HUDEP-2 (cell line): ENCODE data around the gene POLR2E.
A peak's percentile ranks its signal among the peaks of the same experiment; 100 is the strongest.

ENCODE experiments used
- DNase-seq, 76 experiments: peaks; one replicate each; lab custom pipeline; 2025; ENCODE audit not compliant: unreplicated experiment in 76 of 76; lab: John Stamatoyannopoulos, UW

POLR2E gene

DNA sequence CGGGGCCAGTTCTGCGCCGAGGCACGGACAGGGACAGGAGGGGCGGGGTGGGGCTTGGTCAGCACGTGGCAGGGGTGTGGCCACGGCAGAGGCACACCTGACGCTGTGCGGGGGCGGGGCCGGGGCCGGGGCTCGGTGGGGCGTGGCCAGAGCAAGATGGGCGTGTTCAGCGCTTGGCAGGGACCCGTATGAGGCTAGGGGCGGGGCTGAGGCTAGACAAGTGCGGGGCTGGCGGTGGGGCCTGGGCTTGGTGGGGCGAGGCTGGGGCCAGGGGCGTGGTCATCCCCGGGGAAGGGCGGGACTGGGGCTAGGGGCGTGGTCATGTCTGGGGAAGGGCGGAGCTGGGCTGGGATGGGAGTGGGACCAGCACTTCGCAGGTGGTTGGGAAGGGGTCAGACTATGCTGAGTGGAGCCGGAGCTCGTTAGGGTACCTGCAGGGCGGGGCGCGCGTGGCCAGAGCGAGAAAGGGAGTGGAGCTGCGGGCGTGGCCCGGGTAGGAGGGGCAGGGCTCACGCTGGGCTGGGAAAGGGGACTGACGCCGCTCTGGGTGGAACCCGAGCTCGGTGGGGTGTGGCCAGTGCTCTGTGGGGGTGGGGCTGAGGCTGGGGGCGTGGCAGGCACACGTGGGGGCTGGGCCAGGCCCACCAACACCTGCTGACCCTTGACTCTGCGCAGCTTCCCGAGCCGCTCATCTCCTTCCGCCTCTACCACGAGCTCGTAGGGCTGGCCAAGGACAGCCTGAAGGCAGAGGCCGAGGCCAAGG, 12.8 kb downstream of the POLR2E start:
- peak in 72 of 76 experiments; percentile 56 to 99 (median 94) for DNase-seq

- no peak for DNase-seq
Measured at GRCh38 chr19:1081301-1082164, 13.6 kb downstream of the POLR2E start.

DNA sequence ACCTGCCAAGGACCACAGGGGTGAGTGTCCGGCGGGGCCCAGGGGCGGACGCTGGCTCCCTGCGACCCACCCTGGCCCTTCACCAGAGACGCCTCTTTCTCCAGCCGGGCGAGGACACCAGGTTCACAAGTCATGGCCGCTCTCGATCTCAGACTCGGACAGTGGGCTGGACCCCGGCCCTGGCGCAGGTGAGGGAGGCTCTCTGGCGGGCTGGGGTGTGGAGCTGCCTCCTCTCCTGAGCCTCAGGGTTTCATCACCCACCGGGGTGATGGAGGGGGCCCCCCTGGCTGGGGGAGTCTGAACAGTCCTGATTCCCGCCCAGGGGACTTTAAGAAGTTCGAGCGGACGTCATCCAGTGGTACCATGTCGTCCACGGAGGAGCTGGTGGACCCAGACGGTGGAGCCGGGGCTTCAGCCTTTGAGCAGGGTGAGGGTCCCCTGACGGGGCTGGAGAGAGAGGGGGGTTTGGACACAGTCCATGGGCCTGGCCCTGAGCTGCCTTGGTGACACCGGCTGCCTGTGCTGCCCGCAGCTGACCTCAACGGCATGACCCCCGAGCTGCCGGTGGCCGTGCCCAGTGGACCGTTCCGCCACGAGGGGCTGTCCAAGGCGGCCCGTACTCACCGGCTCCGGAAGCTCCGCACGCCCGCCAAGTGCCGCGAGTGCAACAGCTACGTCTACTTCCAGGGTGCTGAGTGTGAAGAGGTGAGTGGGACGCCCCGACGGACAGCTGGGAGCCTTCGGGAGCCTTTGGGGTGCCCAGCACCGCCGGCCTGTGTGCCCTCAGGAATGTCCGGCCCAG, 14.6 kb downstream of the POLR2E start:
- DNase-seq, result no peak

- DNase-seq, result no peak
Measured at GRCh38 chr19:1079566-1080111, 15.5 kb downstream of the POLR2E start.

DNA sequence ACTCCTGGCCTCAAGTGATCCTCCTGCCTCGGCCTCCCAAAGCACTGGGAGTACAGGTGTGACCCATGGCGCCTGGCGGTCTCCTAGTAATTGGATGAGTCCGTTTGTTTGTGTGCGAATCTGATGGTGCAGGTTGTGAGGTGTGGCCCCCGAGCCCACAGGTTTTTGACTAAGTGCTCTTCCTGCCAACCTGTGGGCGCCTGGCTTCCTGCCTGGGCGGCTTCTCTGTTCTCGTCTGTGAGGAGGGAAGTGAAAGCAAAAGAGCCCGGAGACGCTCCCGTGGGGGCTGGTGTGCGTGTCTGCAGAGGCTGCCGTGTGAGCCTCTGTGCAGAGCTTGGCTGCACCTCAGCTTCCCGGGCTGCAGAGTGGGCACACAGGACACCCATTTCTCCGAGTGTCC, 18.2 kb downstream of the POLR2E start:
- no peak for DNase-seq

DNA sequence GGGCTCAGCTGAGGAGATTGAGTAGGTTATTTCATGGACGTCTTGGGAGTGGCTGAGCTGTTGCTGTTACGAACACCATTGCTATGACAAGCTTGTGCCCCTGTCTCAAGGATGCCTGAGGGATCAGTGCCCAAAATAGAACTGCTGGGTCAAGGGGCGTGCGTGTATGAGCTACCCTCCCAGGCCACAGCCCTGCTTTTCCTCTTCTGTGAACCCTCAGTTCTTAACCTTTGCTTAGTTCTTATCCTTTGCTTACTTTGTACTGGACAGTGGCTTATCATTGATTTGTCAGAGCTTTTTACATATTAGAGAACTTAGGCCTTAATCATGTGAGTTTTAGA, 19.2 kb downstream of the POLR2E start:
- no peak for DNase-seq

GRCh38 chr19:1074544-1075283, 20.5 kb downstream of the POLR2E start:
- peak in 73 of 76 experiments; percentile 62 to 99 (median 91) for DNase-seq

DNA sequence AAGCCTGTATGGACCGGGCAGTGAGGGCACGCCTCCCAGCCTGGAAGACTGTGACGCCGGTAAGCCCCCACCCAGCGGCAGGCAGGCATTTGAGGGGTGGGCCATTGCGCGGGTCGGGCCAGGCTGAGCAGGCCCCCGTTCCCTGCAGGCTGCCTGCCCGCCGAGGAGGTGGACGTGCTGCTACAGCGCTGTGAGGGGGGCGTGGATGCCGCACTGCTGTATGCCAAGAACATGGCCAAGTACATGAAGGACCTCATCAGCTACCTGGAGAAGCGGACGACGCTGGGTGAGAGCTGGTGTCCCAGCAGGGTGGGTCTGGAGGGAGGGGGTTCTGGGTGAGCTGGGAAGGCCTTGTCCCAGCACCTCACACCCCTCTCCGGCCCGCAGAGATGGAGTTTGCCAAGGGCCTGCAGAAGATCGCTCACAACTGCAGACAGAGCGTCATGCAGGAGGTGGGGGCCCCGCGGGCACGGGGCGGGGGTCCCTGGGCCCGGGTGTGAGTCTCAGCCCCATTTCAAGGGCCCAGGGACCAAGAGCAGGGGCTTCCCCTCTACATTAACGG, 21.1 kb downstream of the POLR2E start:
- DNase-seq, result no peak

DNA sequence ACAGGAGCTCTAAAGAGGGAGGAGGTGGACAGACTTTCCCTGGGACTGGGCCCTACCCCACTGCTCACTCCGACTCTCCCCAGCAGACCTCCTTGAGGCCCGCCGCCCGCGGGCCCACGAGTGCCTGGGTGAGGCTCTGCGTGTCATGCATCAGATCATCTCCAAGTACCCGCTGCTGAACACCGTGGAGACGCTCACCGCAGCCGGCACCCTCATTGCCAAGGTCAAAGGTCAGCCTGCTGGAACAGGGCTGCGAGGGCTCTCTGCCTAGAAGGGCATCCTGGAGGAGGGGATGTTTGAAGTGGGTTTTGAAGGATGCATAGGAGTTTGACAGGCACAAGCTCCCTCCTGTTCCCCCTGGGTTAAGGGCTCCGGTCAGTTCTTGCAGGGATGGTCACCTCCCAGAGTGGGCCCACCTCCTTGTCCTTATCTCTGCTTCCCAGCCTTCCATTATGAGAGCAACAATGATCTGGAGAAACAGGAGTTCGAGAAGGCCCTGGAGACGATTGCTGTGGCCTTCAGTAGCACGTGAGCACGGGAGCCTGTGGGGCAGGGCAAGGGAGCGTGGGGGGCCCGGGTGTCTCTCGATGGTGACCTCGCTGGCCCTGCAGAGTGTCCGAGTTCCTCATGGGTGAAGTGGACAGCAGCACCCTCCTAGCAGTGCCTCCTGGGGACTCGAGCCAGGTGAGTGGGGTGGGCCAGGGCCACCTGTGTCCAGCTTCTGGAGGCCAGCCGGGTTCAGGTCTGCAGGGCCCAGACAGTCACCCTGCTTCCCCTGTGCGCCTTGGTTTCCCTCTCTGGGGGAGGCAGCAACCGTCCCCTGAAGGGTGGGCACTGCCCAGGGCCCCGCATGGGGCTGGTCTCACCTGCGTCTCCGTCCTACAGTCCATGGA, 21.9 kb downstream of the POLR2E start:
- peak in 17 of 76 experiments; percentile 8 to 59 (median 43) for DNase-seq

DNA sequence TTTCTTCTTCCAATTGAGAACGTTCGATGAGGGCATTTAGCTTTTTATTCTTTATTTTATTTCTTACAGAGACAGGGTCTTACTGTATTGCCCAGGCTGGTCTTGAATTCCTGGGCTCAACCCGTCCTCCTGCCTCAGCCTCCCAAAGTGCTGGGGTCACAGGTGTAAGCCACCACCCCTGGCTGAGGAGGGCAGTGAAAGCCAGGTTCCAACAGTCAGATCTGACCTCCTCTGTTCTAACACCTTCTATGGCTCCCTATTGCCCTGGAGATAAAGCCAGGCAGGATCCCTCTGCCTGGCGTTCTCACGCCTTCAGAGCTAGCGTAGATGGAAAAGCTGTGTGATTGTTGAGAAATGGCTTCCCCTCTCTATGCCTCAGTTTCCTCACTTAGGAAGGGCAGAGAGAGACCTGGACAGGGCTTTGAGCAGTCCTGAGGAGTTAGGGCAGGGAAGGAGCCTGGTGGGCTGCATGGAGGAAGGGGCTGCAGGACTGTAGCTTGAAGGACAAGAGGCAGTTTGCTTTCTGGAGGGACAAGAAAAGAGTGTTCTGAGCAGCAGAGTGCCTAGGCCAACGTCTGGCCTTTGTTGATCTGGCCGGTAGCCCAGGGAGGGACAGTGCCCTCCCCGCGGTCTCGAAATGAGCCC, 22.7 kb downstream of the POLR2E start:
- peak in 1 of 76 experiments; percentile 23 for DNase-seq

DNA sequence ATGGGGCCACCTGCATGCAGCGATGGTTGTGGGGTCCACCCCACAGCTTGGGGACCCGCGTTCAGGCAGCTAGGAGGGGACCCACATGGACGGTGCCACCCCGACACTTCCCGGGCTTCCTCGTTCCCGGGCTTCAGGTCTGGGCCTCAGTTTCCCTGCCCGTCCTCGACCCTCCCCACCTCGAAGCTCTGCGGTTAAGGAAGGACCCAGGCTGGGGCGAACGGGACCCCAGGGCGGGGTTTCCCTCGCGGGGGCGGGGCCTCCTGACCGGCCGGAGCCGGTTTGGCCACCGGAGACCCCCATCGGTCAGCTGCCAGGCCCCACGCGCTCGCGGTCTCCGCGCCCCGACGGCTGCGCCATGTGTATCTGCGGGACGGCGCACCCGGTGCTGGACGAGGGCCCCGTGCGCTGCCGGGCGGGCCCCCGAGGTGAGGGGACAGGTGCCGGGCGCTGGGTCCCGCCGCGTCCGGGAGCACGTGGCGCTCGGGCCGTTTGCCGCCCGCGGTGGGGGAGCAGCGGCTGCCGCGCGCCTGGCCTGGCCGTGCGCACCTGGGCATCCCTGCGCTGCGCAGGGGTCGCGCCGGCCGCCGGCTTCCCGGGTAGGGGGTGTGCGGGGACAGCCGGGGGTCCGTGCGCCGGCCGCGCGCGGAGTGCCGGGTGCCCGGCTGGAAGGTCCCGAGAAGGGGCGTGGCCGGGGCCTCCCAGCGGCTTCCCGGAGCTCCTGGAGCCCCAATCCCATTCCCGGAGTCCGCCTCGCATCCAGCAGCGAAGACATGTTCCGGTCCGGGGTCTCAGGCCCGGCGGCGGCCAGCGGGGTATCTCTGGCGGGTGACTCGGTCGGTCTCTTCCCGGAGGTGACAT, 24.0 kb downstream of the POLR2E start:
- no peak for DNase-seq

GRCh38 chr19:1070576-1070930, 24.6 kb downstream of the POLR2E start:
- no peak for DNase-seq

DNA sequence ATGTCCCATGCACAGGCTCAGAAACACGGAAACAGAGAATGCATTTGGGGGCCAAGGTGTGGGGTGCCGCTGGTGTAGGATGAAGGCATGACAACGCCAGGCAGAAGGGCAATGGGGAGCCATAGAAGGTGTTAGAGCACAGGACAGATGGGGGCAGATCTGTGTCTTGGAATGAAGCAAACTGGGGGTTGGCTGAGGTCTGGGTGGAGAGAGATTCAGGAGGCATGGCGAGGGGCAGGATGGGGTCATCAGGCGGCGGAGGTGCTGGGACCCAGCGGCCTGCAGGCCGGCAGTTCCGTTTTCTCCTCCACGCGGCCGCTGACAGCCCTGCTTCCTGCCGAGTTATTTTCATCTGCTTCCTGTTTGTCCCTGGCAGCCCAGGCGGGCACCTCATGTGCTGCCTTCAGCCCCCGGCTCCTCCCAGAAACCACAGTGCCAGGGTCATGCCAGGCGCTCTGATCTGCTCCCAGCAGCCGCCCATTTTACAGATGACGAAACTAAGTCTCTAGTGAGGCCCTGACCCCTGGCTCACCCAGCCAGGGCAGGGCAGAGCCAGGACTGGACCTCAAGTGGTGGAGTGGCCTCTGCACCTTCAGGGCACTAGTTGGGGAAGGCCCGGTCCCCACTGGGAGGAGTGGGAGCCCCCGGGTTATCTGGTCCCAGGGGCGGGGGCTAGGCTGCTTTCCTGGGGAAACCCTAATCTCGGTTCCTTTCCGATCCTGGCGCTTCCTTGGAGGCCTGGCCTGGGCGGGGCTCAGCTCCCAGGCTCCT, 26.0 kb downstream of the POLR2E start:
- DNase-seq, result peak in 51 of 76 experiments; percentile 12 to 84 (median 58)

- peak in 1 of 76 experiments; percentile 28 for DNase-seq
Measured at GRCh38 chr19:1068009-1069001, 26.9 kb downstream of the POLR2E start.

DNA sequence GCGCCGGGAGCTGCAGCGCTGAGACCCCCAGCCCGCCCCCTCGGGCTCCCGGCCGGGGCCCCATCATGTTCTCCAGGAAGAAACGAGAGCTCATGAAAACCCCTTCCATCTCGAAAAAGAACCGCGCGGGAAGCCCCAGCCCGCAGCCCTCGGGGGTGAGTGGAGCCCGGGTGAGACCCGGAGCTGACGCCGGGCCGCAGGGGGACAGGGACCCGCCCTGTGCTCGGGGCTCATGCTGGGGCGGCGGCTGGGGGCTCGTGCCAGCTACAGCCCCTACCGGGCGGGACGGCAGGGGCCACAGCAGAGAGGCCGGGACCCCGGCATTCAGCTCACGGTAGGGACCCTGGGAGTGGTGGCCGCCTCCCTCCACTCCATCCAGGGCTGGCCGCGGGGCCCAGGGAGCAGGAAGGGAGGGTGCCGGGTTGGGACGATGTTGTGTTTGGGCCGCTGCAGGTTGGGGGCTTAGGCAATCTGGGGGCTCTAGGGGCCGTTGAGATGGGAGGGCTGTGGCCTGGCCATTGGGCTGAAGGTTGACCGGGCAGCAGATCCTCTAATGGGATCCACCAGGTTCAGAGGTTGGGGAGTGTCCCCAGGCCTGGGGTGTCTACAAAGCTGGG, 27.7 kb downstream of the POLR2E start:
- DNase-seq, result peak in 1 of 76 experiments; percentile 20
